A549 treated with RU486 at 1 μM for 4 hours (cell line): ENCODE measurements around the gene GRIFIN. TPM values are rescaled to one million over a fixed set of nuclear protein-coding genes. Genes with fewer than 3 reads are reported as not detected.

Experiments used
- total RNA-seq: library from RNA; stranded (reverse); fragments of 200-300 nt; extraction: Qiagen RNA extraction; gene quantifications from 5 replicates; pipeline ENCODE4 v1.2.3, GENCODE V29; 2022; ENCODE audit warnings: low read depth

The GRIFIN gene
- not detected in 5 replicates for total RNA-seq

GRCh38 chr7:2476298-2476697 lies at the start of gene GRIFIN:
Gene GRIFIN (minus strand): TSS chr7:2476398. CDS start chr7:2476383, 15 bp downstream.

GRCh38 chr7:2519119-2519930 lies 43.1 kb upstream of the GRIFIN start, which contains the start of gene LFNG:
Gene LFNG (plus strand): TSS chr7:2519774. CDS start chr7:2519862, 88 bp downstream.

Other genes with a start within 250 kb of the GRIFIN start
- 13.1 to 26.9 TPM (median 24.3 TPM) in 5 replicates for gene MAD1L1, start 243.5 kb downstream of the GRIFIN start, total RNA-seq
- gene MRM2, start 234.2 kb downstream of the GRIFIN start, total RNA-seq = 50.1 to 55.5 TPM (median 53.8 TPM) in 5 replicates
- gene NUDT1, start 234.2 kb downstream of the GRIFIN start, total RNA-seq = 84.5 to 112 TPM (median 106 TPM) in 5 replicates
- 40.8 to 76.4 TPM (median 64.0 TPM) in 5 replicates for gene SNX8, start 162.0 kb downstream of the GRIFIN start, total RNA-seq
- gene EIF3B, start 121.6 kb downstream of the GRIFIN start, total RNA-seq = 228 to 271 TPM (median 238 TPM) in 5 replicates
- gene CHST12, start 72.8 kb downstream of the GRIFIN start, total RNA-seq = 7.6 to 15.9 TPM (median 12.1 TPM) in 5 replicates
- 7.9 to 16.6 TPM (median 13.2 TPM) in 5 replicates for gene LFNG, start 43.4 kb upstream of the GRIFIN start, total RNA-seq
- 22.7 to 38.3 TPM (median 31.4 TPM) in 5 replicates for gene BRAT1, start 79.1 kb upstream of the GRIFIN start, total RNA-seq
- 10.0 to 14.8 TPM (median 12.6 TPM) in 5 replicates for gene IQCE, start 82.6 kb upstream of the GRIFIN start, total RNA-seq
- gene TTYH3, start 155.6 kb upstream of the GRIFIN start, total RNA-seq = 37.9 to 65.9 TPM (median 53.6 TPM) in 5 replicates
- gene AMZ1, start 211.8 kb upstream of the GRIFIN start, total RNA-seq = 0.01 to 0.05 TPM in 2 of 5 replicates, not detected in the others